Stimulated activated effector memory CD8-positive, alpha-beta T cell treated with anti-CD3 and anti-CD28 coated beads, Interleukin-12 subunit alpha, Interleukin-12 subunit beta, amount 100 ng/mL, for 72 hours (primary cell): ENCODE results near the gene TXNDC15.
"Not testable (repeated sequence)": the region's sequence is repeated elsewhere in the genome, so short reads cannot be mapped to it uniquely, and the experiment has no call there.

Experiments used
- ATAC-seq: fragments of 150-1000 bp; cut with Tn5 transposase; 2 replicates; pipeline ENCODE4 v1.10.0; 2021
- DNase-seq, 2 donors: peaks; one replicate each; pipeline ENCODE4 v3.0.0; 2021 to 2022; ENCODE audit warnings: low spot score in 2 of 2
- H3K27ac Mint-ChIP-seq: one replicate; pipeline ENCODE4 v1.8.0; 2022; ENCODE audit warnings: mild to moderate bottlenecking, mixed read lengths
- H3K36me3 Mint-ChIP-seq: one replicate; pipeline ENCODE4 v1.8.0; 2022; ENCODE audit warnings: mild to moderate bottlenecking, mixed read lengths
- H3K4me1 Mint-ChIP-seq: one replicate; pipeline ENCODE4 v1.8.0; 2022; ENCODE audit warnings: mixed read lengths
- H3K4me3 Mint-ChIP-seq: one replicate; pipeline ENCODE4 v1.8.0; 2022; ENCODE audit warnings: mild to moderate bottlenecking, mixed read lengths
- H3K9me3 Mint-ChIP-seq: one replicate; pipeline ENCODE4 v1.8.0; 2022; ENCODE audit warnings: mixed read lengths

Gene TXNDC15

GRCh38 chr5:134892926-134893325, 18.8 kb downstream of the TXNDC15 start:
- Mint-ChIP-seq H3K4me1 (no peaks in the 10 kb centered on the region), H3K36me3 (peaks cover 90% of the 10 kb centered on the region), H3K9me3 (no peaks in the 10 kb centered on the region), H3K4me3 (no peak overlapping the region), H3K27ac (no peak overlapping the region)
- ATAC-seq (no peak), DNase-seq (no peak)

DNA sequence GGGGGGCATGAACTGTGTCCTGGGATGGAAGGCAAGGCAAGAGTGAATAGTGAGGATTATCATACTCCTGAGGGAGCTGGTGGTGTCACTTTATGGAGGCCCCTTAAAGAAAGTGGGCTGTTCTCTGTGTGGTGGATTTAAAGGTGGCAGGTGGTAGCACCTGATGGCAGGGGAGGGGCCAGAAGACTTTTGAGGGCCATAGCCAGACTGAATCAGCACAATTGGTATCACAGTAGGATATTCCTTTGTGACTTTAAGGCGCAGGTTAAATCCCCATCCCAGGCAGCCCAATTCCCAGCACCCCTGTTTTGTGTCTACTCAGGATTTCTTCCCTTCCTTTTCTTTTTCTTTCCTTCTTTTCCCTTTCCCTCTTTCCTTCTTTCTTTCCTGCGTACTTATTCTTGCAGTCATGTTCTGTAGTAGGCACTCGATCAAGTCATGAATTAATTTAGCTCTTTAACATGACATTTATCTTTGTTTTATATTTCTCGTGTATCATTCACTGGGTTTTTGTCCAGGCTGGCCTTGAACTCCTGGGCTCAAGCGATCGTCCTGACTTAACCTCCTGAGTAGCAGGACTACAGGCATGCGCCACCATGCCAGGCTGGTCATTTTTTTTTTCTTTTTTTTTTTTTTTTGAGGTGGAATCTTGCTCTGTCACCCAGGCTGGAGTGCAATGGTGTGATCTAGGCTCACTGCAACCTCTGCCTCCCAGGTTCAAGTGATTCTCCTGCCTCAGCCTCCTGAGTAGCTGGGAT, 19.8 kb downstream of the TXNDC15 start:
- H3K27ac Mint-ChIP-seq, result no peak overlapping the region
- no peak for DNase-seq

DNA sequence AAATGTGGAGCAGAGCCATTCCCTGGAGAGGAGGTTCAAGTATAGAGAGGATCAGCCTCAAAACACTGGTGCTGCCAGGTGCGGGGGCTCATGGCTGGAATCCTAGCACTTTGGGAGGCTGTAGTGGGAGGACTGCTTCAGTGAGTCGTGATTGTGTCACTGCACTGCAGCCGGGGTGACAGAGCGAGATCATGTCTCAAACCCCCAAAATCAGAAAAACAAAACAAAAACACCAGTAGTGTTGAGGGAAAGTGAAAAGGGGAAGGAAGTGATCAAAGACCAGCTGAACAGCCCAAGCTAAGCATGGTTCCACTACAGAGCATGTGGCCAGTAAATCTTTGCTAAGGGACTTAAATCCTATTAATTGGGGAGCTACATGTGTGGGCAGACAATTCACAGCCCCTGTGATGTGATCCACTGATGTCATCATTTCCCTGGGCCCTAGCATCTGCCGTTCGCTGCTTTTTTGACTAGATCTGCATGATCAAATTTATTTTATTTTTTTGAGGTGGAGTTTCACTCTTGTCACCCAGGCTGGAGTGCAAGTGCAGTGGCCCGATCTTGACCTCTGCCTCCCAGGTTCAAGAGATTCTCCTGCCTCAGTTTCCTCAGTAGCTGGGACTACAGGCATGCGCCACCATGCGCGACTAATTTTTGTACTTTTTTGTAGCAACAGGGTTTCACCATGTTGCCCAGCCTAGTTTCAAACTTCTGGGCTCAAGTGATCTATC, 28.1 kb downstream of the TXNDC15 start:
- H3K4me3 Mint-ChIP-seq, result no peak overlapping the region
- no peaks in the 10 kb centered on the region for H3K9me3 Mint-ChIP-seq

More for the DNA sequence above, 19.8 kb downstream of the TXNDC15 start:
- Mint-ChIP-seq H3K4me3 (no peak overlapping the region), H3K36me3 (peaks cover 90% of the 10 kb centered on the region), H3K9me3 (no peaks in the 10 kb centered on the region), H3K4me1 (no peaks in the 10 kb centered on the region)
- no peak for ATAC-seq

GRCh38 chr5:134904610-134905245, 30.6 kb downstream of the TXNDC15 start, which contains the start of gene PCBD2:
Gene PCBD2 (plus strand): TSS chr5:134905131. CDS start chr5:134905140, 9 bp downstream.
- peaks cover 10% of the 10 kb centered on the region for H3K4me1 Mint-ChIP-seq

More for the DNA sequence above, 28.1 kb downstream of the TXNDC15 start:
- peaks cover 10% of the 10 kb centered on the region for H3K4me1 Mint-ChIP-seq
- DNase-seq (no peak), ATAC-seq (no peak)
- peaks cover 56% of the 10 kb centered on the region for H3K36me3 Mint-ChIP-seq
- peak overlapping the region; percentile 85 for H3K27ac Mint-ChIP-seq

GRCh38 chr5:134905246-134905996, 31.2 kb downstream of the TXNDC15 start:
- H3K4me1 Mint-ChIP-seq, result peaks cover 10% of the 10 kb centered on the region
- H3K9me3 Mint-ChIP-seq, result no peaks in the 10 kb centered on the region
- peak overlapping the region; percentile 97 for H3K27ac Mint-ChIP-seq
- H3K4me3 Mint-ChIP-seq, result peak overlapping the region; percentile 87
- DNase-seq (peak in 1 of 2 donors; percentile 87), ATAC-seq (peak; percentile 47)
- H3K36me3 Mint-ChIP-seq, result peaks cover 25% of the 10 kb centered on the region

More at GRCh38 chr5:134904610-134905245, 30.6 kb downstream of the TXNDC15 start, which contains the start of gene PCBD2:
- Mint-ChIP-seq H3K9me3 (no peaks in the 10 kb centered on the region), H3K36me3 (peaks cover 31% of the 10 kb centered on the region), H3K4me3 (peak within 1 kb of the TSS; percentile 87), H3K27ac (peak within 1 kb of the TSS; percentile 97)
- ATAC-seq (peak; percentile 93), DNase-seq (peak; percentile 93 to 96)

DNA sequence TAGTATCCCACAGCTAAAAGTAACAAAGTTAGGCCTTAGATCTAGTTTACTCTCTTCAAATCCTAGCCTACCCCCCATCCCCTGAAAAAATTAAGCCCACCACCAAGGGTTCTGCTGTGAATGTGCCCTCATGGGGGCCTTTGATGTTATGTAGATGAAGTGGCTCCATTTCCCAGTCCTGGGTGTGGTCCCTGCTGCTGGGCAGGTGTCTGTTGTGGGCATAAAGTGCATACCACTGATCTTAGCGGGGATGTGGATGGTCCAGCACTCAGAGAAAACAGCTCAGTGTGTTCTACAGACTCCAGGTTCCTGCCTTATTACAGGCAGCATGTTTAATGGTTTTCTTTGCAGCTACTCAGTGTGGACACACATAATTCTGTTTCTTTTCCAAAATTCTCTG, 32.6 kb downstream of the TXNDC15 start:
- no peak for ATAC-seq
- no peak for DNase-seq
- Mint-ChIP-seq H3K27ac (peak overlapping the region; percentile 97), H3K9me3 (no peaks in the 10 kb centered on the region), H3K4me3 (peak overlapping the region; percentile 87), H3K4me1 (peaks cover 14% of the 10 kb centered on the region), H3K36me3 (peaks cover 34% of the 10 kb centered on the region)

GRCh38 chr5:134910752-134911151, 36.6 kb downstream of the TXNDC15 start:
- not testable (repeated sequence) for H3K4me1 Mint-ChIP-seq, H3K4me3 Mint-ChIP-seq, H3K9me3 Mint-ChIP-seq, DNase-seq, H3K27ac Mint-ChIP-seq, ATAC-seq
- H3K36me3 Mint-ChIP-seq, result peaks cover 21% of the 10 kb centered on the region

GRCh38 chr5:134911285-134912206, 37.4 kb downstream of the TXNDC15 start:
- no peak overlapping the region for H3K27ac Mint-ChIP-seq
- no peaks in the 10 kb centered on the region for H3K9me3 Mint-ChIP-seq
- ATAC-seq, result no peak
- peaks cover 5% of the 10 kb centered on the region for H3K4me1 Mint-ChIP-seq
- no peak for DNase-seq
- H3K36me3 Mint-ChIP-seq, result peaks cover 13% of the 10 kb centered on the region
- H3K4me3 Mint-ChIP-seq, result no peak overlapping the region

GRCh38 chr5:134913254-134913653, 39.1 kb downstream of the TXNDC15 start:
- Mint-ChIP-seq H3K4me1 (peaks cover 5% of the 10 kb centered on the region), H3K9me3 (no peaks in the 10 kb centered on the region), H3K4me3 (no peak overlapping the region), H3K36me3 (peaks cover 10% of the 10 kb centered on the region), H3K27ac (no peak overlapping the region)
- DNase-seq, result no peak
- no peak for ATAC-seq

- Mint-ChIP-seq H3K27ac (no peak overlapping the region), H3K9me3 (no peaks in the 10 kb centered on the region), H3K4me3 (no peak overlapping the region), H3K36me3 (peaks cover 14% of the 10 kb centered on the region), H3K4me1 (peaks cover 9% of the 10 kb centered on the region)
- ATAC-seq (peak; percentile 52), DNase-seq (no peak)
Observed at GRCh38 chr5:134913795-134914194, 39.6 kb downstream of the TXNDC15 start.

- Mint-ChIP-seq H3K9me3 (no peaks in the 10 kb centered on the region), H3K4me1 (peaks cover 24% of the 10 kb centered on the region), H3K36me3 (peaks cover 18% of the 10 kb centered on the region), H3K27ac (peak overlapping the region; percentile 70), H3K4me3 (no peak overlapping the region)
- ATAC-seq (no peak), DNase-seq (no peak)
Observed at GRCh38 chr5:134917070-134917815, 43.1 kb downstream of the TXNDC15 start.

DNA sequence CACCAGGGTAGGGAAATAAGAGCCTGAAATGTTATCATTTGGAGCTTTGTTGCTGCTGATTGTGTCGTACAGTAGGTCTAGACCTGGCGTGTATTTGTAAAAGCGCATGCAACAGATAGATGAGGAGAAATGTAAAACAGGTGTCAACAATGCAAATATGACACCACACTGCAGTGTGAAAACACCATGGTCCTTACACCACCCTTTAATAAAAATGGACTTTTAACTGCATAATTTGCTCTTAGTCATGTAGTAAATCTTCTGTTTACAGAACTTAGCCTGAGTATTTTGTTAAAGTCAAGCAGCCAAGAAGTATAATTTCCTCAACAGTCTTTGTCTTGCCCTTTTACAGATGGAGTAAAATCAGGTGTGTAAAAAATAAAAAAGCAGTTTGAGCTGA, 44.7 kb downstream of the TXNDC15 start:
- no peak for ATAC-seq
- Mint-ChIP-seq H3K4me3 (no peak overlapping the region), H3K4me1 (peaks cover 24% of the 10 kb centered on the region), H3K36me3 (peaks cover 23% of the 10 kb centered on the region), H3K9me3 (no peaks in the 10 kb centered on the region), H3K27ac (no peak overlapping the region)
- no peak for DNase-seq

- H3K4me3 Mint-ChIP-seq, result no peak overlapping the region
- peaks cover 23% of the 10 kb centered on the region for H3K36me3 Mint-ChIP-seq
- H3K4me1 Mint-ChIP-seq, result peaks cover 24% of the 10 kb centered on the region
- DNase-seq (no peak), ATAC-seq (no peak)
- peak overlapping the region; percentile 84 for H3K27ac Mint-ChIP-seq
- no peaks in the 10 kb centered on the region for H3K9me3 Mint-ChIP-seq
Observed at GRCh38 chr5:134920848-134921575, 46.8 kb downstream of the TXNDC15 start.
